GM12878 (cell line): ENCODE results near the gene SGMS1. TPM values are rescaled to one million over a fixed set of nuclear protein-coding genes. Genes with fewer than 3 reads are reported as not detected.

Experiments
- ATAC-seq: fragments of 200-7000 bp; cut with Tn5 transposase; 3 replicates; pipeline ENCODE4 v1.9.1; 2020; ENCODE audit warnings: mild to moderate bottlenecking, moderate library complexity
- BruUV-seq: library from RNA; stranded (reverse); fragments of 400-500 nt; replicated peaks from 2 replicates; lab custom pipeline; 2021; lab: Mats Ljungman, UMichigan
- CTCF ChIA-PET: fragments of 300-600 bp; sonication (Branson Sonifier 250); formaldehyde crosslinking; extraction: SDS; loops from one replicate; lab custom pipeline; 2021; ENCODE audit warnings: inconsistent platforms; lab: Yijun Ruan, JAX
- POLR2A ChIA-PET: fragments of 350-600 bp; formaldehyde crosslinking; extraction: SDS; loops from one replicate; lab custom pipeline; 2021; ENCODE audit warnings: inconsistent platforms; lab: Charles Lee
- RAD21 ChIA-PET: fragments of 300-600 bp; sonication (Branson Sonifier 250); formaldehyde crosslinking; loops from one replicate; lab custom pipeline; 2023; ENCODE audit warnings: antibody characterized with exemption; ENCODE audit not compliant: unreplicated experiment; lab: Charles Lee
- SMC1A ChIA-PET: fragments of 300-600 bp; sonication (Branson Sonifier 250); formaldehyde crosslinking; loops from one replicate; lab custom pipeline; 2023; ENCODE audit not compliant: unreplicated experiment, uncharacterized antibody; lab: Charles Lee
- DNase-seq: peaks from one replicate; pipeline ENCODE4 v3.0.0-alpha.2; 2011; ENCODE audit warnings: low read depth, low spot score
- FAIRE-seq: peaks from 3 replicates; lab custom pipeline; 2011; peaks lifted over from hg19 to GRCh38; lab: Jason Lieb, UNC
- H2AFZ ChIP-seq: 2 replicates; pipeline ENCODE4 v1.6.0; 2011; ENCODE audit warnings: low read depth, low read length, control low read depth; ENCODE audit not compliant: control insufficient read depth
- H3K27ac ChIP-seq: 2 replicates; pipeline ENCODE4 v1.5.1; 2011; ENCODE audit warnings: control low read depth; ENCODE audit not compliant: control insufficient read depth, insufficient read depth
- H3K27me3 ChIP-seq, 2 experiments: replicated peaks in 1 of 2; 2 replicates each; pipeline versions ENCODE4 v1.6.0 to v1.6.1; 2011; ENCODE audit warnings: low read length in 1 of 2; ENCODE audit not compliant: control insufficient read depth in 2 of 2, insufficient read depth in 2 of 2
- H3K36me3 ChIP-seq, 2 experiments: 2 replicates each; pipeline ENCODE4 v1.5.1; 2011; ENCODE audit warnings: low read length in 1 of 2; ENCODE audit not compliant: control insufficient read depth in 2 of 2, insufficient read depth in 2 of 2
- H3K4me1 ChIP-seq: 2 replicates; pipeline ENCODE4 v1.6.1; 2011; ENCODE audit warnings: mild to moderate bottlenecking, low read length, moderate library complexity, mixed read lengths; ENCODE audit not compliant: control insufficient read depth, insufficient read depth
- H3K4me2 ChIP-seq: 2 replicates; pipeline ENCODE4 v1.6.0; 2011; ENCODE audit warnings: control low read depth; ENCODE audit not compliant: control insufficient read depth, insufficient read depth
- H3K4me3 ChIP-seq: fragments of 200-600 bp; sonication (generic); 2 replicates; pipeline ENCODE4 v1.5.1; 2016
- H3K79me2 ChIP-seq: 2 replicates; pipeline ENCODE4 v1.6.0; 2011; ENCODE audit warnings: low read length; ENCODE audit not compliant: control insufficient read depth, insufficient read depth
- H3K9ac ChIP-seq: 2 replicates; pipeline ENCODE4 v1.8.0; 2011; ENCODE audit warnings: low read length, control low read depth, mixed read lengths; ENCODE audit not compliant: control insufficient read depth, insufficient read depth
- H3K9me3 ChIP-seq: replicated peaks from 3 replicates; pipeline ENCODE4 v1.5.1; 2011; ENCODE audit warnings: mild to moderate bottlenecking, low read length; ENCODE audit not compliant: control insufficient read depth, insufficient read depth
- H4K20me1 ChIP-seq: 2 replicates; pipeline ENCODE4 v1.6.0; 2011; ENCODE audit not compliant: control insufficient read depth, insufficient read depth
- CHD1 ChIP-seq: IDR thresholded peaks from 2 replicates; pipeline ENCODE4 v1.6.1; 2012; ENCODE audit warnings: low read depth, low read length, improper control_type of control experiment
- ELK1 ChIP-seq: IDR thresholded peaks from 2 replicates; pipeline ENCODE4 v1.6.1; 2012; ENCODE audit warnings: low read depth, low read length, improper control_type of control experiment
- FOS ChIP-seq: IDR thresholded peaks from 3 replicates; pipeline ENCODE4 v1.6.1; 2011; ENCODE audit warnings: borderline replicate concordance; ENCODE audit not compliant: insufficient read length; ENCODE audit errors: extremely low read depth
- HSF1 ChIP-seq: fragments of 150-350 bp; IDR thresholded peaks from 2 replicates; pipeline ENCODE4 v1.6.1; 2014; ENCODE audit warnings: mild to moderate bottlenecking, low read depth, low read length
- IKZF1 ChIP-seq: fragments of 450-650 bp; conservative IDR thresholded peaks from 2 replicates; pipeline ENCODE4 v1.6.1; 2017; ENCODE audit warnings: antibody characterized with exemption, mild to moderate bottlenecking
- IKZF2 ChIP-seq, 2 experiments: fragments of 450-650 bp; IDR thresholded peaks; 2 replicates each; pipeline ENCODE4 v1.6.1; 2017; ENCODE audit warnings: mild to moderate bottlenecking in 2 of 2, moderate library complexity in 2 of 2
- IRF4 ChIP-seq: IDR thresholded peaks from 2 replicates; pipeline ENCODE4 v1.6.1; 2011; ENCODE audit warnings: low read depth, low read length
- IRF5 ChIP-seq: fragments of 450-650 bp; IDR thresholded peaks from 2 replicates; pipeline ENCODE4 v1.6.1; 2017; ENCODE audit warnings: borderline replicate concordance
- MEF2B ChIP-seq: fragments of 450-650 bp; IDR thresholded peaks from 2 replicates; pipeline ENCODE4 v1.6.1; 2018; ENCODE audit warnings: mild to moderate bottlenecking, moderate library complexity; ENCODE audit not compliant: partially characterized antibody, poor library complexity, severe bottlenecking
- MYC ChIP-seq: IDR thresholded peaks from 2 replicates; pipeline ENCODE4 v1.6.1; 2011; ENCODE audit warnings: mild to moderate bottlenecking, low read length, moderate library complexity, inconsistent platforms; ENCODE audit not compliant: insufficient read depth, insufficient replicate concordance, insufficient read length, severe bottlenecking
- NFYB ChIP-seq: IDR thresholded peaks from 2 replicates; pipeline ENCODE4 v1.6.1; 2011; ENCODE audit warnings: low read depth, mild to moderate bottlenecking, low read length, improper control_type of control experiment, moderate library complexity; ENCODE audit not compliant: insufficient read depth
- POU2F2 ChIP-seq: IDR thresholded peaks from 3 replicates; pipeline ENCODE4 v1.6.1; 2011; ENCODE audit warnings: low read depth, mild to moderate bottlenecking, low read length, borderline replicate concordance
- RELB ChIP-seq: fragments of 450-650 bp; IDR thresholded peaks from 2 replicates; pipeline ENCODE4 v1.6.1; 2017; ENCODE audit warnings: low read depth, mild to moderate bottlenecking, moderate library complexity
- SPI1 ChIP-seq: IDR thresholded peaks from 2 replicates; pipeline ENCODE4 v1.6.1; 2011; ENCODE audit warnings: low read depth, mild to moderate bottlenecking, low read length, moderate library complexity, borderline replicate concordance; ENCODE audit not compliant: insufficient read depth
- WGBS: methylation state at CpG from one replicate; pipeline ENCODE4 v1.1.6; 2016; ENCODE audit warnings: low lambda C conversion rate; ENCODE audit not compliant: insufficient replicate concordance, insufficient coverage; ENCODE audit errors: missing lambda C conversion rate; 5-methylcytosine and 5-hydroxymethylcytosine counted together
- in situ Hi-C: fragments of 300-500 bp; cut with MboI; formaldehyde crosslinking; loops from 9 replicates; pipeline ENCODE4 v1.14.3; 2018; ENCODE audit warnings: mixed read lengths
- intact Hi-C: fragments of 100-400 bp; cut with micrococcal nuclease; formaldehyde crosslinking; loops from one replicate; pipeline ENCODE4 v1.14.2; 2022; ENCODE audit not compliant: unreplicated experiment
- polyA plus RNA-seq, 11 experiments: library from polyadenylated mRNA; depleted of rRNA in 4 of 11; unstranded in 6 of 11; stranded (reverse) in 5 of 11; fragments of >200 nt; fragmentation: Nextera tagmentation in 4 of 11; fragmentation: Illumina TruSeq in 1 of 11; extraction: Ambion mirVana in 4 of 11; extraction: Trizol in 1 of 11; gene quantifications; 1 replicate in 1 of 11; 2 replicates in 10 of 11; pipeline versions ENCODE4 v1.2.1 to v1.2.3, GENCODE V29; 2011 to 2016; ENCODE audit warnings: inconsistent platforms in 2 of 11, missing spikeins in 2 of 11, low read depth in 1 of 11
- total RNA-seq, 4 experiments: library from RNA; depleted of rRNA in 3 of 4; stranded (reverse); fragments of >200 nt in 3 of 4; fragmentation: Illumina TruSeq in 1 of 4; extraction: Trizol in 1 of 4; gene quantifications; 2 replicates each; pipeline versions ENCODE4 v1.2.1 to v1.2.3, GENCODE V29; 2013 to 2021

The SGMS1 gene
- total and polyA plus RNA-seq, 10 of the 15 experiments (the other 5 are each of a cell fraction or from before 2014, with no cell fraction given): 1.4 to 14.5 (median 4.9) TPM

GRCh38 chr10:50387732-50388073 lies 236.1 kb downstream of the SGMS1 start (continued):
- TF ChIP-seq ELK1: no peak
- no peak for TF ChIP-seq CHD1
- TF ChIP-seq IRF4: 0 out of 2 replicates have a peak, but pooled peaks have one; percentile 35
- 0 out of 3 replicates have a peak, but pooled peaks have one; percentile 20 for TF ChIP-seq POU2F2
- TF ChIP-seq, all 136 proteins: peak for 10

GRCh38 chr10:50387007-50387731 lies 236.6 kb downstream of the SGMS1 start:
- TF ChIP-seq IKZF1 (peak; percentile 66), RELB (0 out of 2 replicates have a peak, but pooled peaks have one; percentile 59), MEF2B (no peak), NFYB (no peak), MYC (no peak), HSF1 (peak; percentile 91), IRF5 (no peak), FOS (no peak), IKZF2 (IDR thresholded peaks at IDR 0.05) (peak; percentile 52 to 62), SPI1 (peak; percentile 82)
- ChIA-PET POLR2A (interaction anchor here (0.5 to 3.9 kb wide), 5 partner anchors 10 to 444 kb away, joined by 3 to 30 read pairs (median 4); no protein-coding TSS in a partner anchor), RAD21 (interaction anchor here (0.8 to 3.3 kb wide), 10 partner anchors 10 to 235 kb away, joined by 3 to 12 read pairs (median 5); no protein-coding TSS in a partner anchor), SMC1A (interaction anchor here (0.6 to 5.0 kb wide), 19 partner anchors 8 to 121 kb away, joined by 3 to 30 read pairs (median 5); no protein-coding TSS in a partner anchor), CTCF (interaction anchor here (0.6 to 4.2 kb wide), 13 partner anchors 9 to 166 kb away, joined by 3 to 27 read pairs (median 4); no protein-coding TSS in a partner anchor)
- Histone ChIP-seq H3K4me3 (no peak overlapping the region), H3K79me2 (peaks cover 82% of the 10 kb centered on the region), H2AFZ (no peak overlapping the region; the same call in 1 of the 2 replicates), H3K4me1 (peaks cover 29% of the 10 kb centered on the region), H3K27ac (peak overlapping the region; percentile 49; the same call in 1 of the 2 replicates), H4K20me1 (no peaks in the 10 kb centered on the region), H3K36me3 (0 out of 4 replicates have a peak, but pooled peaks cover 0 to 3% of the 10 kb centered on the region in 2 experiments), H3K9ac (no peak overlapping the region), H3K9me3 (no peaks in the 10 kb centered on the region), H3K4me2 (peak overlapping the region; percentile 32), H3K27me3 (no peaks in the 10 kb centered on the region)
- ATAC-seq: no peak
- in situ Hi-C loops (no loop called here), intact Hi-C loops (no loop called here)
- 83% methylated on average over 7 of the region's 7 CpGs for WGBS
- no TSS peak for BruUV-seq
- DNase-seq: no peak
- no peak for FAIRE-seq
